B cell (primary cell): ENCODE measurements around the gene HDLBP.

Experiments used
- EZH2 ChIP-seq: IDR thresholded peaks from 2 replicates; pipeline ENCODE4 v1.6.1; 2012; ENCODE audit warnings: borderline replicate concordance, low read depth, mild to moderate bottlenecking, moderate library complexity, low read length; ENCODE audit not compliant: insufficient read depth, poor library complexity, severe bottlenecking
- TF ChIP-seq, protein P1 (sequence below): fragments of 200-600 bp; IDR thresholded peaks from one replicate; pipeline ENCODE4 v1.8.0; 2022; ENCODE audit warnings: antibody characterized with exemption, mild to moderate bottlenecking

DNA sequence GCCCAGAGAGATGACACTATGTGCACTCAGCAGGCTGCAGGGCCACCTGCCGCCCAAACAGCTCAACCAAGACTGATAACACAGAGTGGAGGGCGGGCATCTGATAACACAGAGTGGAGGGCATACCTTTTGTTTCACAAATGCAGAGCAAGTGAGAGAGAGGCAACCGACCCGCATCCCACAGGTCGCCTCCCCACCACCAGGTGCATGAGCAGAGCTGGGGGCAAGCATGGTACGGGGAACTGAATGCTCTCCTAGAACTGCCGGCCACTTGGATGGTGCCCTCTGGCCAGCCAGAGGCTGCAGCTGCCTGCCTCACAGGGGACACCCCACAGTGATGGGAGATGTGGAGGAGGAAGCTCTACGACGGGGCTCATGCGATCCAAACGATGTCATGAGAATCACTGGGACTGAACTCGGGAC, 77.5 kb downstream of the HDLBP start:
- TF ChIP-seq, protein P1, sequence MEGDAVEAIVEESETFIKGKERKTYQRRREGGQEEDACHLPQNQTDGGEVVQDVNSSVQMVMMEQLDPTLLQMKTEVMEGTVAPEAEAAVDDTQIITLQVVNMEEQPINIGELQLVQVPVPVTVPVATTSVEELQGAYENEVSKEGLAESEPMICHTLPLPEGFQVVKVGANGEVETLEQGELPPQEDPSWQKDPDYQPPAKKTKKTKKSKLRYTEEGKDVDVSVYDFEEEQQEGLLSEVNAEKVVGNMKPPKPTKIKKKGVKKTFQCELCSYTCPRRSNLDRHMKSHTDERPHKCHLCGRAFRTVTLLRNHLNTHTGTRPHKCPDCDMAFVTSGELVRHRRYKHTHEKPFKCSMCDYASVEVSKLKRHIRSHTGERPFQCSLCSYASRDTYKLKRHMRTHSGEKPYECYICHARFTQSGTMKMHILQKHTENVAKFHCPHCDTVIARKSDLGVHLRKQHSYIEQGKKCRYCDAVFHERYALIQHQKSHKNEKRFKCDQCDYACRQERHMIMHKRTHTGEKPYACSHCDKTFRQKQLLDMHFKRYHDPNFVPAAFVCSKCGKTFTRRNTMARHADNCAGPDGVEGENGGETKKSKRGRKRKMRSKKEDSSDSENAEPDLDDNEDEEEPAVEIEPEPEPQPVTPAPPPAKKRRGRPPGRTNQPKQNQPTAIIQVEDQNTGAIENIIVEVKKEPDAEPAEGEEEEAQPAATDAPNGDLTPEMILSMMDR = no peak
- TF ChIP-seq EZH2 = no peak
